H1 (cell line): ENCODE results near the gene NCKIPSD. TPM values are rescaled to one million over a fixed set of nuclear protein-coding genes. Genes with fewer than 3 reads are reported as not detected.

Source experiments
- ASH2L ChIP-seq: fragments of 200-600, 300-600 bp; sonication (generic); IDR thresholded peaks from one replicate; pipeline ENCODE4 v1.7.1; 2017; ENCODE audit warnings: low read length
- BCL11A ChIP-seq, 2 experiments: IDR thresholded peaks; one replicate each; pipeline ENCODE4 v1.6.1; 2011; ENCODE audit warnings: low read depth in 2 of 2, low read length in 2 of 2, mild to moderate bottlenecking in 2 of 2
- BRCA1 ChIP-seq: IDR thresholded peaks from 2 replicates; pipeline ENCODE4 v1.6.1; 2012; ENCODE audit warnings: low read depth, low read length, improper control_type of control experiment
- CHD1 ChIP-seq: IDR thresholded peaks from 2 replicates; pipeline ENCODE4 v1.6.1; 2012; ENCODE audit warnings: low read depth, low read length, improper control_type of control experiment
- CREB1 ChIP-seq: IDR thresholded peaks from 2 replicates; pipeline ENCODE4 v1.6.1; 2012; ENCODE audit warnings: inconsistent platforms
- CTBP2 ChIP-seq: IDR thresholded peaks from 2 replicates; pipeline ENCODE4 v1.7.0; 2011; ENCODE audit warnings: borderline replicate concordance, mild to moderate bottlenecking, moderate library complexity, mixed read lengths, low read length; ENCODE audit not compliant: insufficient read depth, insufficient read length
- HDAC2 ChIP-seq, 2 experiments: fragments of 300-600 bp in 1 of 2; sonication (generic) in 1 of 2; IDR thresholded peaks; 2 replicates each; pipeline ENCODE4 v1.6.1; 2011 to 2012; ENCODE audit warnings: low read depth in 2 of 2, low read length in 2 of 2, mild to moderate bottlenecking in 2 of 2, moderate library complexity in 2 of 2, borderline replicate concordance in 1 of 2, inconsistent platforms in 1 of 2
- KDM1A ChIP-seq: fragments of 200-600, 300-600 bp; sonication (generic); IDR thresholded peaks from 2 replicates; pipeline ENCODE4 v1.7.1; 2016; ENCODE audit warnings: mild to moderate bottlenecking, low read length, borderline replicate concordance
- KDM4A ChIP-seq: IDR thresholded peaks from one replicate; pipeline ENCODE4 v1.7.1; 2012; ENCODE audit warnings: low read depth, mild to moderate bottlenecking, moderate library complexity, low read length, inconsistent platforms; ENCODE audit not compliant: severe bottlenecking
- MAFK ChIP-seq: IDR thresholded peaks from 2 replicates; pipeline ENCODE4 v1.6.1; 2012; ENCODE audit warnings: low read depth, mild to moderate bottlenecking, improper control_type of control experiment, low read length
- NANOG ChIP-seq: IDR thresholded peaks from 2 replicates; pipeline ENCODE4 v1.6.1; 2011; ENCODE audit warnings: low read length, low read depth, mild to moderate bottlenecking, inconsistent platforms; ENCODE audit not compliant: insufficient read depth, poor library complexity, severe bottlenecking
- PHF8 ChIP-seq: fragments of 200-600 bp; sonication (generic); conservative IDR thresholded peaks from 2 replicates; pipeline ENCODE4 v1.7.1; 2012; ENCODE audit warnings: low read depth, mild to moderate bottlenecking, inconsistent platforms, low read length, moderate library complexity
- RBBP5 ChIP-seq: IDR thresholded peaks from 2 replicates; pipeline ENCODE4 v1.7.1; 2012; ENCODE audit warnings: low read depth, mild to moderate bottlenecking, inconsistent platforms, low read length, moderate library complexity, borderline replicate concordance
- RFX5 ChIP-seq: IDR thresholded peaks from 2 replicates; pipeline ENCODE4 v1.6.1; 2011; ENCODE audit warnings: low read depth, low read length, improper control_type of control experiment, borderline replicate concordance
- RNF2 ChIP-seq: fragments of 200-900, 300-1000 bp; sonication (generic); IDR thresholded peaks from 2 replicates; pipeline ENCODE4 v1.7.1; 2016; ENCODE audit warnings: borderline replicate concordance, low read depth, mild to moderate bottlenecking, antibody characterized with exemption, low read length; ENCODE audit not compliant: poor library complexity, severe bottlenecking; ENCODE audit errors: missing control alignments
- SP2 ChIP-seq: IDR thresholded peaks from 2 replicates; pipeline ENCODE4 v1.6.1; 2012; ENCODE audit warnings: mild to moderate bottlenecking, low read length, inconsistent platforms
- SUZ12 ChIP-seq: fragments of 200-600 bp; sonication (generic); IDR thresholded peaks from 2 replicates; pipeline ENCODE4 v1.6.1; 2012; ENCODE audit warnings: mild to moderate bottlenecking, inconsistent platforms, low read length, moderate library complexity, mixed read lengths
- TAF7 ChIP-seq: optimal IDR thresholded peaks from 2 replicates; pipeline ENCODE3; 2011; ENCODE audit warnings: low read depth, mild to moderate bottlenecking, inconsistent platforms, low read length, moderate library complexity, borderline replicate concordance
- TBP ChIP-seq: IDR thresholded peaks from 2 replicates; pipeline ENCODE4 v1.6.1; 2011; ENCODE audit warnings: low read depth, low read length, improper control_type of control experiment
- ZNF274 ChIP-seq: IDR thresholded peaks from 2 replicates; pipeline ENCODE4 v1.7.0; 2012; ENCODE audit warnings: low read length, borderline replicate concordance; ENCODE audit errors: extremely low read depth
- polyA plus RNA-seq, 7 experiments: library from polyadenylated mRNA; depleted of rRNA in 3 of 7; stranded (reverse) in 5 of 7; unstranded in 2 of 7; fragments of >200 nt in 5 of 7; fragments of 200-250 nt in 2 of 7; gene quantifications; 1 replicate in 5 of 7; 2 replicates in 1 of 7; 4 replicates in 1 of 7; pipeline versions ENCODE4 v1.2.1 to v1.2.3, GENCODE V29; 2011 to 2013; ENCODE audit warnings: missing spikeins in 2 of 7, mixed read lengths in 2 of 7
- total RNA-seq: library from RNA; stranded (reverse); fragmentation: NEBNext Ultra II Directional; extraction: Animal tissue kit (Norgen Biotek cat#: 25700); gene quantifications from 2 replicates; pipeline ENCODE4 v1.2.1, GENCODE V29; 2021
- TF ChIP-seq, protein P1 (sequence below): IDR thresholded peaks from 2 replicates; pipeline ENCODE4 v1.6.1; 2012; ENCODE audit warnings: inconsistent platforms

The NCKIPSD gene
- total and polyA plus RNA-seq, 2 of the 8 experiments (the other 6 are each of a cell fraction or from before 2014, with no cell fraction given), result 34.7 to 91.8 TPM

DNA sequence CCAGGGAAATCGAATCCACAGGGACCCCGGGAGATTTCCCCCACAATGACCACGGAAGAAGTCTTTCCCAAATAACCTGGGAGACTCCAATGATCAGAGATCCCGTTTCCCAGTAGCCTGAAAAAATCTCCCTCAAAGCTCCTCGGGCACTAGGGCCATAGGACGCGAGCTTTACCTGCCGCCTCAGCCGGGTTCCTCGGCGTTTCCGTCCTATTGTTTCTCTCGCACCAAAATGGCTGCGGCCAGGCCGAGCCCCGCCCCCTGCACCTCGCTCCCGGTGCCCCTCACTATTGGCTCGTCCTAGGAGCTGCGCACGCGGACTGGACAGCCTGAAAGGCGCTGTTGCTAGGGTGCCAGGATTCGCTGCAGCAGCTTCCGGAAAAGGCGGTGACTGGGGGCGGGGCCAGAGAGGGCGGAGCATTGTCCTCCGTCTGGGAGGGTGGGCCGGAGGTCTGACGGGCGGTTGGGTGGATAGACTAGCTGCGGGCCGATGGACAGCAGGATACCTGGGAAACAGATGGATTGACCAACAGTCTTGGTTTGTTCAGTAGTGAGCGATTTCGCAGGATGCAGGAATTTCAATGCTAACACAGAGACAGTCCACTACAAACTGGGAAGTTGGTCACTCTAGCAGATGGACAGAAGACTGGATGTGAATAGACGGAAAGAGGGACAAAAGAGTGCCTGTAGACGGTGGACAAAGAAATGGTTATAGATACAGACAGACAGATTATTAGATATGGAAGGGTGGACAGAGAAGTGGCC lies 31.4 kb upstream of the NCKIPSD start, which contains the start of gene IP6K2 (continued):
- peak; percentile 83 for TF ChIP-seq TAF7
- peak; percentile 91 for TF ChIP-seq RFX5
- peak; percentile 67; the same call in 1 of the 2 replicates for TF ChIP-seq CREB1
- no peak for TF ChIP-seq MAFK
- no peak for TF ChIP-seq SP2
- TF ChIP-seq ASH2L, result peak; percentile 67
- no peak for TF ChIP-seq BRCA1
- no peak for TF ChIP-seq KDM1A
- no peak for TF ChIP-seq HDAC2 (IDR thresholded peaks at IDR 0.05; ENCODE audit: borderline replicate concordance in 1 of 2, low read depth in 2 of 2, low read length in 2 of 2)
- peak; percentile 88 for TF ChIP-seq PHF8
- TF ChIP-seq KDM4A, result no peak
- TF ChIP-seq, protein P1, sequence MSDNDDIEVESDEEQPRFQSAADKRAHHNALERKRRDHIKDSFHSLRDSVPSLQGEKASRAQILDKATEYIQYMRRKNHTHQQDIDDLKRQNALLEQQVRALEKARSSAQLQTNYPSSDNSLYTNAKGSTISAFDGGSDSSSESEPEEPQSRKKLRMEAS, result peak; percentile 86
- TF ChIP-seq CTBP2, result no peak
- TF ChIP-seq TBP, result peak; percentile 88
- TF ChIP-seq RNF2, result no peak
- peak; percentile 3 for TF ChIP-seq NANOG
- 0 out of 2 replicates have a peak, but pooled peaks have one; percentile 43 for TF ChIP-seq RBBP5
- TF ChIP-seq CHD1, result peak; percentile 3; the same call in 1 of the 2 replicates
- no peak for TF ChIP-seq BCL11A (IDR thresholded peaks at IDR 0.05; ENCODE audit: low read depth in 2 of 2, low read length in 2 of 2)
- TF ChIP-seq SUZ12, result no peak
- no peak for TF ChIP-seq ZNF274
